Fibroblast of skin of right quadriceps (primary cell): ENCODE results near the gene EXOC2.
"Not testable (repeated sequence)": the region's sequence is repeated elsewhere in the genome, so short reads cannot be mapped to it uniquely, and the experiment has no call there.

Experiments
- DNase-seq: peaks from one replicate; pipeline ENCODE4 v3.0.0-alpha.2; 2013

The EXOC2 gene

GRCh38 chr6:570825-571224 lies 122.1 kb downstream of the EXOC2 start:
- DNase-seq, result no peak

GRCh38 chr6:568954-569523 lies 123.9 kb downstream of the EXOC2 start:
- no peak for DNase-seq

GRCh38 chr6:568085-568484 lies 124.9 kb downstream of the EXOC2 start:
- no peak for DNase-seq

GRCh38 chr6:563863-564262 lies 129.1 kb downstream of the EXOC2 start:
- no peak for DNase-seq

GRCh38 chr6:562052-562676 lies 130.8 kb downstream of the EXOC2 start:
- no peak for DNase-seq

GRCh38 chr6:561335-561734 lies 131.6 kb downstream of the EXOC2 start:
- not testable (repeated sequence) for DNase-seq

GRCh38 chr6:558959-559358 lies 134.0 kb downstream of the EXOC2 start:
- no peak for DNase-seq

- peak; percentile 3 for DNase-seq
Observed at GRCh38 chr6:558089-558488, 134.8 kb downstream of the EXOC2 start.

- DNase-seq, result no peak
Observed at GRCh38 chr6:551829-552350, 141.0 kb downstream of the EXOC2 start.

GRCh38 chr6:551405-551804 lies 141.5 kb downstream of the EXOC2 start:
- peak; percentile 46 for DNase-seq

GRCh38 chr6:549906-550305 lies 143.0 kb downstream of the EXOC2 start:
- no peak for DNase-seq

- DNase-seq, result no peak
Observed at GRCh38 chr6:548517-548916, 144.4 kb downstream of the EXOC2 start.

GRCh38 chr6:548091-548490 lies 144.8 kb downstream of the EXOC2 start:
- DNase-seq, result no peak

GRCh38 chr6:540490-540889 lies 152.4 kb downstream of the EXOC2 start:
- no peak for DNase-seq

- no peak for DNase-seq
Observed at GRCh38 chr6:537114-537513, 155.8 kb downstream of the EXOC2 start.

- DNase-seq, result no peak
Observed at GRCh38 chr6:530425-530824, 162.5 kb downstream of the EXOC2 start.

GRCh38 chr6:528989-529388 lies 163.9 kb downstream of the EXOC2 start:
- no peak for DNase-seq

- no peak for DNase-seq
Observed at GRCh38 chr6:527989-528673, 164.8 kb downstream of the EXOC2 start.

GRCh38 chr6:524803-525202 lies 168.1 kb downstream of the EXOC2 start:
- no peak for DNase-seq

- no peak for DNase-seq
Observed at GRCh38 chr6:520820-521219, 172.1 kb downstream of the EXOC2 start.

GRCh38 chr6:518218-518617 lies 174.7 kb downstream of the EXOC2 start:
- DNase-seq, result no peak

- no peak for DNase-seq
Observed at GRCh38 chr6:516213-516612, 176.7 kb downstream of the EXOC2 start.

GRCh38 chr6:515267-515666 lies 177.7 kb downstream of the EXOC2 start:
- no peak for DNase-seq

- DNase-seq, result no peak
Observed at GRCh38 chr6:514396-514978, 178.5 kb downstream of the EXOC2 start.
